NCI-H526 treated with DMSO at 0.1 percent for 48 hours (cell line): Measurements from ENCODE around the gene TMEM123.

Source experiments
- DNase-seq: peaks from one replicate; lab custom pipeline; 2025; lab: John Stamatoyannopoulos, UW

TMEM123 gene

GRCh38 chr11:102471474-102471873, 18.9 kb upstream of the TMEM123 start:
- no peak for DNase-seq

GRCh38 chr11:102470251-102470650, 17.7 kb upstream of the TMEM123 start:
- DNase-seq, result no peak

- DNase-seq, result no peak
Measured at GRCh38 chr11:102469196-102469821, 16.7 kb upstream of the TMEM123 start.

GRCh38 chr11:102468616-102469195, 16.1 kb upstream of the TMEM123 start:
- no peak for DNase-seq

- no peak for DNase-seq
Measured at GRCh38 chr11:102467853-102468580, 15.5 kb upstream of the TMEM123 start.

- no peak for DNase-seq
Measured at GRCh38 chr11:102467080-102467708, 14.6 kb upstream of the TMEM123 start.

- DNase-seq, result no peak
Measured at GRCh38 chr11:102465696-102466095, 13.1 kb upstream of the TMEM123 start.

GRCh38 chr11:102464859-102465500, 12.4 kb upstream of the TMEM123 start:
- no peak for DNase-seq

- DNase-seq, result no peak
Measured at GRCh38 chr11:102464037-102464436, 11.5 kb upstream of the TMEM123 start.

- no peak for DNase-seq
Measured at GRCh38 chr11:102462610-102463009, 10.0 kb upstream of the TMEM123 start.

GRCh38 chr11:102459393-102459792, 6.8 kb upstream of the TMEM123 start:
- no peak for DNase-seq

- no peak for DNase-seq
Measured at GRCh38 chr11:102458548-102458947, 6.0 kb upstream of the TMEM123 start.

- DNase-seq, result no peak
Measured at GRCh38 chr11:102457865-102458264, 5.3 kb upstream of the TMEM123 start.

GRCh38 chr11:102457056-102457677, 4.6 kb upstream of the TMEM123 start:
- DNase-seq, result no peak

GRCh38 chr11:102456381-102456780, 3.8 kb upstream of the TMEM123 start:
- no peak for DNase-seq

GRCh38 chr11:102453921-102454320, 1.4 kb upstream of the TMEM123 start:
- peak; percentile 21 for DNase-seq

- DNase-seq, result peak; percentile 77
Measured at GRCh38 chr11:102453302-102453695, 734 bp upstream of the TMEM123 start.

GRCh38 chr11:102451681-102452460, 694 bp downstream of the TMEM123 start:
- DNase-seq, result peak; percentile 91

GRCh38 chr11:102451041-102451680, 1.4 kb downstream of the TMEM123 start:
- peak; percentile 72 for DNase-seq
